ENCODE results near the gene EREG.

DNA sequence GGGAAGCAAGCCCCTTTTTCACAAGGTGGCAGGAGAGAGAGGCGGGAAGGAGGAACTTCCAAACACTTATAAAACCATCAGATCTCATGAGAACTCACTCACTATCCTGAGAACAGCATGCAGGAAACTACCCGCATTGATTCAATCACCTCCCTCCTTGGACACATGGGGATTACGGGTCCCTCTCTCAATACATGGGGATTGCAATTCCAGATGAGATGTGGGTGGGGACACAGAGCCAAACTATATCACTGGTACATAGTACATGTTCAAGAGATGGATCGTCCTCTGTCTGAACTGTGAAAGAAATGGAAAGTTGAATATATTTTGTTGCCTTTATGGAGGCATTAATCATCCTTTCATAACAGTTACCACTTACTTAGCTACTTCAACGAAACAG lies 12.8 kb downstream of the EREG start:
- TF ChIP-seq POLR2AphosphoS5 (IDR thresholded peaks at IDR 0.05; ENCODE audit: low read depth, low read length) (no peak), POLR2A (IDR thresholded peaks at IDR 0.05; ENCODE audit: low read depth, low read length) (no peak), SPI1 (IDR thresholded peaks at IDR 0.05; ENCODE audit: low read depth, low read length) (no peak), TAF1 (IDR thresholded peaks at IDR 0.05; ENCODE audit: low read depth, low read length) (no peak), POU2F2 (IDR thresholded peaks at IDR 0.05; ENCODE audit: low read depth, low read length) (no peak)

All from GM12891 (cell line).